HL-60 (cell line): ENCODE data around the gene SIGLEC7.
"Not testable (repeated sequence)": the region's sequence is repeated elsewhere in the genome, so short reads cannot be mapped to it uniquely, and the experiment has no call there.

Experiments used
- DNase-seq, 2 experiments: peaks; one replicate each; pipeline ENCODE4 v3.0.0-alpha.2; 2010 to 2020; ENCODE audit warnings: low read depth in 1 of 2, low spot score in 1 of 2
- H3K27ac ChIP-seq: fragments of 250-450 bp; sonication (Bioruptor Pico); replicated peaks from 2 replicates; pipeline ENCODE4 v1.5.1; 2020; ENCODE audit warnings: mild to moderate bottlenecking, moderate library complexity
- H3K27me3 ChIP-seq: fragments of 250-450 bp; sonication (Bioruptor Pico); 2 replicates; pipeline ENCODE4 v1.5.1; 2021; ENCODE audit warnings: mild to moderate bottlenecking, moderate library complexity; ENCODE audit not compliant: insufficient read depth, poor library complexity, severe bottlenecking
- H3K4me3 ChIP-seq: replicated peaks from 2 replicates; pipeline ENCODE4 v1.5.1; 2011; ENCODE audit warnings: mild to moderate bottlenecking, control low read depth, low read length; ENCODE audit not compliant: insufficient read depth
- GABPA ChIP-seq: IDR thresholded peaks from 2 replicates; pipeline ENCODE4 v1.6.1; 2012; ENCODE audit warnings: low read depth
- POLR2AphosphoS5 ChIP-seq: IDR thresholded peaks from 2 replicates; pipeline ENCODE4 v1.6.1; 2012; ENCODE audit warnings: low read depth
- SPI1 ChIP-seq: IDR thresholded peaks from 2 replicates; pipeline ENCODE4 v1.6.1; 2012; ENCODE audit warnings: low read depth, mild to moderate bottlenecking, borderline replicate concordance
- TF ChIP-seq, protein P1 (sequence below): IDR thresholded peaks from 2 replicates; pipeline ENCODE4 v1.6.1; 2012; ENCODE audit warnings: low read depth; ENCODE audit not compliant: insufficient replicate concordance
- TF ChIP-seq, protein P2 (sequence below): IDR thresholded peaks from one replicate; pipeline ENCODE4 v1.5.1; 2011; ENCODE audit warnings: low read length, control low read depth, inconsistent platforms; ENCODE audit not compliant: insufficient read depth

Gene SIGLEC7

DNA sequence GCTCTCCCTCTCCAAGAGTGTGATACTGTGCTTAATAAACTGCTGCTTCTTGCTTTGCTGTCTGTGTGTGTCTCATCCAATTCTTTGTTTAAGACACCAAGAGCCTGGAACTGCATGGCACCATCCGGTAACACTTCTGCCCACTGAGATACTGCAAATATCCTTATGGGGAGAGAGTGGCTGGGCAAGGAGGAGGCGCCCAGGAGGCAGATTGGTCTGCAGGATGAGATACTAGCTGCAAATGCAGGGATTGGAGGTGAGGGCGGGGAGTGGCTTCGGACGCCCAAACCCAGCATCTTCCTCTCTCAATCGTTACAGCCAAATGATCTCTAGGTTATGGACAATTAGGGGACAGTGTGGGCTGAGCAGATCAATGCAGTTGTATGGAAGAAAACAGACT is 1.7 kb upstream of the SIGLEC7 start:
- Histone ChIP-seq H3K4me3 (no peak overlapping the region), H3K27ac (peak overlapping the region; percentile 87; the same call in 1 of the 2 replicates), H3K27me3 (no peaks in the 10 kb centered on the region)
- TF ChIP-seq GABPA, result no peak
- no peak for DNase-seq

DNA sequence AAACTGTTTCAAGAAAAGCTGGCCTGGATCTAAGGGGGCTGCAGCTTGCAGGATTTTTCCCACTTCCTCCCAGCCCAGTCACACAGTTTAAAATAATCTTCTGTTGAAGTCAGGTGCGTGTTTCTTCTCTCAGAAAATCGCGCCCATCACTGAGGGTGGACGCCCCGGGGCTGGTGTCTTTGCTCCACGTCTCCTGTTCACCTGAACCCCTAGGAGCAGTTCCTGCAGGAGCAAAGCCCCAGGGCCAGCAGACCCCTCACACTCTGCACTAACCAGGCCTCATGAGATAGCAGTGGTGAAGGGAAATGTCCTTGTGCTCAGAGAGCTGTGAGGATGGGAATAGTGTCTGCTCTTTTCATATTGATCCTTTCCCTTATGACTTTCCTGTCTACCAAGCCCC is 920 bp upstream of the SIGLEC7 start:
- H3K4me3 ChIP-seq, result no peak overlapping the region
- TF ChIP-seq, protein P1, sequence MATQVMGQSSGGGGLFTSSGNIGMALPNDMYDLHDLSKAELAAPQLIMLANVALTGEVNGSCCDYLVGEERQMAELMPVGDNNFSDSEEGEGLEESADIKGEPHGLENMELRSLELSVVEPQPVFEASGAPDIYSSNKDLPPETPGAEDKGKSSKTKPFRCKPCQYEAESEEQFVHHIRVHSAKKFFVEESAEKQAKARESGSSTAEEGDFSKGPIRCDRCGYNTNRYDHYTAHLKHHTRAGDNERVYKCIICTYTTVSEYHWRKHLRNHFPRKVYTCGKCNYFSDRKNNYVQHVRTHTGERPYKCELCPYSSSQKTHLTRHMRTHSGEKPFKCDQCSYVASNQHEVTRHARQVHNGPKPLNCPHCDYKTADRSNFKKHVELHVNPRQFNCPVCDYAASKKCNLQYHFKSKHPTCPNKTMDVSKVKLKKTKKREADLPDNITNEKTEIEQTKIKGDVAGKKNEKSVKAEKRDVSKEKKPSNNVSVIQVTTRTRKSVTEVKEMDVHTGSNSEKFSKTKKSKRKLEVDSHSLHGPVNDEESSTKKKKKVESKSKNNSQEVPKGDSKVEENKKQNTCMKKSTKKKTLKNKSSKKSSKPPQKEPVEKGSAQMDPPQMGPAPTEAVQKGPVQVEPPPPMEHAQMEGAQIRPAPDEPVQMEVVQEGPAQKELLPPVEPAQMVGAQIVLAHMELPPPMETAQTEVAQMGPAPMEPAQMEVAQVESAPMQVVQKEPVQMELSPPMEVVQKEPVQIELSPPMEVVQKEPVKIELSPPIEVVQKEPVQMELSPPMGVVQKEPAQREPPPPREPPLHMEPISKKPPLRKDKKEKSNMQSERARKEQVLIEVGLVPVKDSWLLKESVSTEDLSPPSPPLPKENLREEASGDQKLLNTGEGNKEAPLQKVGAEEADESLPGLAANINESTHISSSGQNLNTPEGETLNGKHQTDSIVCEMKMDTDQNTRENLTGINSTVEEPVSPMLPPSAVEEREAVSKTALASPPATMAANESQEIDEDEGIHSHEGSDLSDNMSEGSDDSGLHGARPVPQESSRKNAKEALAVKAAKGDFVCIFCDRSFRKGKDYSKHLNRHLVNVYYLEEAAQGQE, result no peak
- TF ChIP-seq GABPA (no peak), POLR2AphosphoS5 (no peak), SPI1 (no peak)
- TF ChIP-seq, protein P2, sequence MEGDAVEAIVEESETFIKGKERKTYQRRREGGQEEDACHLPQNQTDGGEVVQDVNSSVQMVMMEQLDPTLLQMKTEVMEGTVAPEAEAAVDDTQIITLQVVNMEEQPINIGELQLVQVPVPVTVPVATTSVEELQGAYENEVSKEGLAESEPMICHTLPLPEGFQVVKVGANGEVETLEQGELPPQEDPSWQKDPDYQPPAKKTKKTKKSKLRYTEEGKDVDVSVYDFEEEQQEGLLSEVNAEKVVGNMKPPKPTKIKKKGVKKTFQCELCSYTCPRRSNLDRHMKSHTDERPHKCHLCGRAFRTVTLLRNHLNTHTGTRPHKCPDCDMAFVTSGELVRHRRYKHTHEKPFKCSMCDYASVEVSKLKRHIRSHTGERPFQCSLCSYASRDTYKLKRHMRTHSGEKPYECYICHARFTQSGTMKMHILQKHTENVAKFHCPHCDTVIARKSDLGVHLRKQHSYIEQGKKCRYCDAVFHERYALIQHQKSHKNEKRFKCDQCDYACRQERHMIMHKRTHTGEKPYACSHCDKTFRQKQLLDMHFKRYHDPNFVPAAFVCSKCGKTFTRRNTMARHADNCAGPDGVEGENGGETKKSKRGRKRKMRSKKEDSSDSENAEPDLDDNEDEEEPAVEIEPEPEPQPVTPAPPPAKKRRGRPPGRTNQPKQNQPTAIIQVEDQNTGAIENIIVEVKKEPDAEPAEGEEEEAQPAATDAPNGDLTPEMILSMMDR, result no peak
- no peaks in the 10 kb centered on the region for H3K27me3 ChIP-seq
- no peak for DNase-seq
- no peak overlapping the region; the same call in 1 of the 2 replicates for H3K27ac ChIP-seq

DNA sequence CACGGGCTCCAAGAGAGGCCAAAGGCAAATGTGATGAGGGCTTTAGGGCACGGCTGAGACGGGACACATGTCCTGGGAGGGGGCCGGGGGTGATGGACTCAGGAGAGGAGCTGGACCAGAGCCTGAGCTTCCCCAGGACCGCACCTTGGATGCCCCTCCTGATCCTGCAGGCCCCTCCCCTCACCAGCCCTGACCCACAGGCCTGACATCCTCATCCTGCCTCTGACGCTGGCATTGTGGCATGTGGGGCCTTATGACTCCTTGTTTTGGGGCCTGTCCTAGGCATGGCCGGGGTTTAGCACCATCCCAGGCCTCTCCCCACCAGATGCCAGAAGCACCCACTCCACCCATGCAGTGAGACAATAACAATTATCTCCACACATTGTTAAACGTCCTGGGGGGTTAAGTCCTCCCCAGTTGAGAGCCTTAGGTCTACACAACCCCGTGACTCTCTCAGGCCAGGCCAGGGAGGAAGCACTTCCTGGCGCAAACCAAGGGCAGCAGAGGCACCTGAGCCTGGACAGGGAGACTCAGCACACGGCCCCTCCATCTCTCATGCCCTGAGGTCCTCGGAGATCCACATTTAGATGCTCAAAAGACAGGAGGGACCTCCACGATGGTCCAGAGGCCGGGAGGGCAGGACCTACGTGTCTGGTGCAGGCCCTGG is 841 bp downstream of the SIGLEC7 start:
- not testable (repeated sequence) for DNase-seq, H3K27ac ChIP-seq, H3K27me3 ChIP-seq
- peak overlapping the region; percentile 29 for H3K4me3 ChIP-seq

DNA sequence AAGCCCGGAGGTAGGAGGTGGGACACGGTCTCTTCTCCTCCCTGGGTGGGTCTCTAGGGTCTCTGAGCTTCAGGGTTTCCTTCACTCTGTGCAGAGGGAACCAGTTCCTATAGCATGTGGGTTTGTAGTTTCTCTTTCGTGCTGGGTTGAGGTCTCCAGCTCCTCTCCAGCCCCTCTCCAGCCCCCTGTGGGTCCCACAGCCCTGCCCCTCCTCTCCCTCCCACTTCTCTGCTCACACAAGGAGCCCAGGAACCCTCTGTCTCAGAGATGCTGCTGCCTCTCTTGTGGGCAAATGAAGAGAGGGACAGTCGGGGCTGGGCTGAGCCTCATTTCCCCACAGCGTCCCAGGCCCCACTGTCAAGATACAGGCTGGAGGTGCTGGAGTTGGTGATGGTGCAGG is 1.4 kb downstream of the SIGLEC7 start:
- no peak for TF ChIP-seq POLR2AphosphoS5
- TF ChIP-seq, protein P1, result no peak
- TF ChIP-seq, protein P2, result no peak
- TF ChIP-seq GABPA, result no peak
- TF ChIP-seq SPI1, result no peak
- Histone ChIP-seq H3K4me3 (peak overlapping the region; percentile 29), H3K27me3 (no peaks in the 10 kb centered on the region), H3K27ac (no peak overlapping the region)
- no peak for DNase-seq

DNA sequence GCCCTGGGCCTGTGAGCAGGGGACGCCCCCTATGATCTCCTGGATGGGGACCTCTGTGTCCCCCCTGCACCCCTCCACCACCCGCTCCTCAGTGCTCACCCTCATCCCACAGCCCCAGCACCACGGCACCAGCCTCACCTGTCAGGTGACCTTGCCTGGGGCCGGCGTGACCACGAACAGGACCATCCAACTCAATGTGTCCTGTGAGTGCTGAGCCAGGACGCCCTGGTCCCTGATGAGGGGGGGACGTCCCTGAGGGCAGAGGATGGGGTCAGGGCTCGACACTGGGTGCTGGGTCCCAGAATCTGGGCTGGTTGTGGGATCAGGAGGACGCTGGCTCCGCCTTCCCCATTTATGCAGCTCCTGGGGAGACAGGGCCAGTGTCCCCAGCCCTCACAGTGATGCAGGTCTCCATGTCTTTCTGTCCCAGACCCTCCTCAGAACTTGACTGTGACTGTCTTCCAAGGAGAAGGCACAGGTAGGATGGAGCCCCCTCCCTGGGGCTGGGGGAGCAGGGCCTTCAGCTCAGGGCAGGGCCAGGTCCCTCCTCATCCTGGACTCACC is 2.5 kb downstream of the SIGLEC7 start:
- Histone ChIP-seq H3K27me3 (no peaks in the 10 kb centered on the region), H3K27ac (no peak overlapping the region), H3K4me3 (no peak overlapping the region)
- no peak for DNase-seq
- TF ChIP-seq, protein P1, result no peak
- TF ChIP-seq, protein P2, result no peak
- TF ChIP-seq SPI1 (no peak), POLR2AphosphoS5 (no peak), GABPA (no peak)
